Activated CD8-positive, alpha-beta memory T cell treated with anti-CD3 and anti-CD28 coated beads for 24 hours (primary cell): ENCODE measurements around the gene CTNNAL1.
"Not testable (repeated sequence)": the region's sequence is repeated elsewhere in the genome, so short reads cannot be mapped to it uniquely, and the experiment has no call there.

Source experiments
- DNase-seq: peaks from one replicate; pipeline ENCODE4 v3.0.0-alpha.2; 2020

CTNNAL1 gene

GRCh38 chr9:108983885-108984284, 29.4 kb downstream of the CTNNAL1 start:
- no peak for DNase-seq

- no peak for DNase-seq
Observed at GRCh38 chr9:108980893-108981292, 32.4 kb downstream of the CTNNAL1 start.

- no peak for DNase-seq
Observed at GRCh38 chr9:108978205-108978604, 35.1 kb downstream of the CTNNAL1 start.

GRCh38 chr9:108973895-108974294, 39.4 kb downstream of the CTNNAL1 start:
- DNase-seq = no peak

GRCh38 chr9:108972626-108973209, 40.6 kb downstream of the CTNNAL1 start:
- DNase-seq = no peak

GRCh38 chr9:108972186-108972585, 41.1 kb downstream of the CTNNAL1 start:
- DNase-seq = no peak

GRCh38 chr9:108971392-108971791, 41.9 kb downstream of the CTNNAL1 start:
- DNase-seq = not testable (repeated sequence)

GRCh38 chr9:108967916-108968315, 45.4 kb downstream of the CTNNAL1 start:
- DNase-seq = no peak

- DNase-seq = no peak
Observed at GRCh38 chr9:108963459-108964143, 49.7 kb downstream of the CTNNAL1 start.

- DNase-seq = no peak
Observed at GRCh38 chr9:108961151-108961550, 52.1 kb downstream of the CTNNAL1 start.

- DNase-seq = no peak
Observed at GRCh38 chr9:108960331-108960730, 53.0 kb downstream of the CTNNAL1 start.

GRCh38 chr9:108956631-108957026, 56.7 kb downstream of the CTNNAL1 start:
- no peak for DNase-seq

- DNase-seq = no peak
Observed at GRCh38 chr9:108956022-108956630, 57.2 kb downstream of the CTNNAL1 start.

- DNase-seq = no peak
Observed at GRCh38 chr9:108953983-108954574, 59.2 kb downstream of the CTNNAL1 start.

GRCh38 chr9:108951578-108951977, 61.7 kb downstream of the CTNNAL1 start:
- DNase-seq = no peak

- no peak for DNase-seq
Observed at GRCh38 chr9:108950168-108950567, 63.1 kb downstream of the CTNNAL1 start.

- no peak for DNase-seq
Observed at GRCh38 chr9:108939975-108940374, 73.3 kb downstream of the CTNNAL1 start.

- no peak for DNase-seq
Observed at GRCh38 chr9:108937561-108938305, 75.6 kb downstream of the CTNNAL1 start.

- no peak for DNase-seq
Observed at GRCh38 chr9:108934323-108934893, 78.9 kb downstream of the CTNNAL1 start, which contains the start of gene ABITRAM. ABITRAM (plus strand) TSS chr9:108934400; CDS start chr9:108934487, 87 bp downstream.

- peak; percentile 97 for DNase-seq
Observed at GRCh38 chr9:108933718-108934322, 79.5 kb downstream of the CTNNAL1 start, which contains the start of gene ELP1. ELP1 (minus strand) TSS chr9:108934124; CDS start chr9:108931146, 2,978 bp downstream.

GRCh38 chr9:108933231-108933717, 80.0 kb downstream of the CTNNAL1 start:
- DNase-seq = no peak

- DNase-seq = no peak
Observed at GRCh38 chr9:108928386-108928785, 84.9 kb downstream of the CTNNAL1 start.
